OCI-LY7 (cell line): ENCODE results near the gene LCOR.

Experiments
- CTCF ChIP-seq: fragments of 200-600 bp; sonication (generic); conservative IDR thresholded peaks from 2 replicates; pipeline ENCODE4 v1.5.1; 2014; ENCODE audit warnings: mild to moderate bottlenecking, antibody characterized with exemption, low read length, moderate library complexity, mixed read lengths
- EZH2phosphoT487 ChIP-seq: fragments of 200-600 bp; sonication (generic); IDR thresholded peaks from 2 replicates; pipeline ENCODE4 v1.6.1; 2018; ENCODE audit warnings: low read depth, borderline replicate concordance, mild to moderate bottlenecking, mixed run types, antibody characterized with exemption, low read length, moderate library complexity, mixed read lengths

GRCh38 chr10:96995851-96996250, 163.8 kb downstream of the LCOR start:
- TF ChIP-seq CTCF (no peak), EZH2phosphoT487 (no peak)
